Lung (tissue), 12 donors: ENCODE measurements around the gene LARP4B. TPM values are rescaled to one million over a fixed set of nuclear protein-coding genes. Genes with fewer than 3 reads are reported as not detected.
A peak's percentile ranks its signal among the peaks of the same experiment; 100 is the strongest.

Source experiments
- ATAC-seq: fragments of 200-7000 bp; cut with Tn5 transposase; one replicate; pipeline ENCODE4 v1.9.1; 2020; ENCODE audit warnings: moderate number of reproducible peaks; ENCODE audit not compliant: insufficient read depth, low FRiP score
- DNase-seq, 3 donors: peaks; one replicate each; pipeline ENCODE4 v3.0.0-alpha.2; 2013 to 2017
- H3K27ac ChIP-seq, 2 donors: one replicate each; pipeline ENCODE4 v1.5.1; 2013; ENCODE audit warnings: mild to moderate bottlenecking in 2 of 2, moderate library complexity in 2 of 2, control low read depth in 1 of 2, inconsistent platforms in 1 of 2, low read depth in 1 of 2, low read length in 1 of 2
- H3K27me3 ChIP-seq, 3 donors: one replicate each; pipeline ENCODE4 v1.5.1; 2013; ENCODE audit warnings: low read length in 2 of 3; ENCODE audit not compliant: control insufficient read depth in 3 of 3, insufficient read depth in 3 of 3
- H3K36me3 ChIP-seq, 4 donors: one replicate each; pipeline ENCODE4 v1.5.1; 2013; ENCODE audit warnings: low read length in 4 of 4, mild to moderate bottlenecking in 1 of 4, moderate library complexity in 1 of 4; ENCODE audit not compliant: control insufficient read depth in 4 of 4, insufficient read depth in 4 of 4
- H3K4me1 ChIP-seq, 5 donors: one replicate each; pipeline ENCODE4 v1.5.1; 2013; ENCODE audit warnings: low read length in 5 of 5, mild to moderate bottlenecking in 2 of 5, moderate library complexity in 1 of 5; ENCODE audit not compliant: control insufficient read depth in 5 of 5, insufficient read depth in 5 of 5
- H3K4me3 ChIP-seq: one replicate; pipeline ENCODE4 v1.5.1; 2013; ENCODE audit warnings: mild to moderate bottlenecking, control low read depth, moderate library complexity
- H3K9ac ChIP-seq, 2 donors: one replicate each; pipeline ENCODE4 v1.5.1; 2013; ENCODE audit warnings: low read length in 2 of 2, control low read depth in 1 of 2; ENCODE audit not compliant: insufficient read depth in 1 of 2
- H3K9me3 ChIP-seq, 4 donors: one replicate each; pipeline ENCODE4 v1.5.1; 2013; ENCODE audit warnings: low read length in 3 of 4, mild to moderate bottlenecking in 1 of 4, moderate library complexity in 1 of 4; ENCODE audit not compliant: control insufficient read depth in 4 of 4, insufficient read depth in 3 of 4
- WGBS, 2 donors: extraction: QIAGEN DNeasy Blood & Tissue Kit; methylation state at CpG; one replicate each; pipeline ENCODE4 v1.1.7; 2013; 5-methylcytosine and 5-hydroxymethylcytosine counted together
- polyA plus RNA-seq, 2 donors: library from polyadenylated mRNA; stranded (reverse); fragments of 200-250 nt; gene quantifications; one replicate each; pipeline ENCODE4 v1.2.1, GENCODE V29; 2013
- total RNA-seq, 2 donors: library from RNA; depleted of rRNA in 1 of 2; stranded (reverse); fragments of >200 nt in 1 of 2; gene quantifications; one replicate each; pipeline ENCODE4 v1.2.1, GENCODE V29; 2014 to 2021
- TF ChIP-seq, protein P1 (sequence below): IDR thresholded peaks from 2 replicates; pipeline ENCODE4 v1.5.1; 2012; ENCODE audit warnings: mild to moderate bottlenecking; ENCODE audit errors: control extremely low read depth, extremely low read depth
- donor health status: control.
- donor health status: control.
- donor health status: Bipolar disorder and iron deficiency.
- donor health status: healthy.
- donor health status: DM: yes; HTN: yes; CAD: no.

The LARP4B gene
- total and polyA plus RNA-seq, 4 donors, result 24.7 to 133 (median 66.9) TPM

GRCh38 chr10:786633-787474, 144.7 kb downstream of the LARP4B start:
- Histone ChIP-seq H3K9me3 (peaks cover 0 to 2% (median 0%) of the 10 kb centered on the region in 4 donors), H3K27ac (no peak overlapping the region), H3K9ac (no peak overlapping the region), H3K27me3 (peaks cover 0 to 24% (median 3%) of the 10 kb centered on the region in 3 donors), H3K4me3 (no peak overlapping the region), H3K4me1 (peaks cover 0 to 16% (median 0%) of the 10 kb centered on the region in 5 donors), H3K36me3 (no peaks in the 10 kb centered on the region)
- ATAC-seq (no peak), DNase-seq (no peak)
- 92% methylated on average over 39 to 44 of the region's 44 CpGs for WGBS, 2 donors
- TF ChIP-seq, protein P1, sequence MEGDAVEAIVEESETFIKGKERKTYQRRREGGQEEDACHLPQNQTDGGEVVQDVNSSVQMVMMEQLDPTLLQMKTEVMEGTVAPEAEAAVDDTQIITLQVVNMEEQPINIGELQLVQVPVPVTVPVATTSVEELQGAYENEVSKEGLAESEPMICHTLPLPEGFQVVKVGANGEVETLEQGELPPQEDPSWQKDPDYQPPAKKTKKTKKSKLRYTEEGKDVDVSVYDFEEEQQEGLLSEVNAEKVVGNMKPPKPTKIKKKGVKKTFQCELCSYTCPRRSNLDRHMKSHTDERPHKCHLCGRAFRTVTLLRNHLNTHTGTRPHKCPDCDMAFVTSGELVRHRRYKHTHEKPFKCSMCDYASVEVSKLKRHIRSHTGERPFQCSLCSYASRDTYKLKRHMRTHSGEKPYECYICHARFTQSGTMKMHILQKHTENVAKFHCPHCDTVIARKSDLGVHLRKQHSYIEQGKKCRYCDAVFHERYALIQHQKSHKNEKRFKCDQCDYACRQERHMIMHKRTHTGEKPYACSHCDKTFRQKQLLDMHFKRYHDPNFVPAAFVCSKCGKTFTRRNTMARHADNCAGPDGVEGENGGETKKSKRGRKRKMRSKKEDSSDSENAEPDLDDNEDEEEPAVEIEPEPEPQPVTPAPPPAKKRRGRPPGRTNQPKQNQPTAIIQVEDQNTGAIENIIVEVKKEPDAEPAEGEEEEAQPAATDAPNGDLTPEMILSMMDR, result no peak

- Histone ChIP-seq H3K4me1 (peaks cover 0 to 16% (median 0%) of the 10 kb centered on the region in 5 donors), H3K9me3 (peaks cover 0 to 5% (median 0%) of the 10 kb centered on the region in 4 donors), H3K36me3 (no peaks in the 10 kb centered on the region), H3K27ac (no peak overlapping the region), H3K9ac (no peak overlapping the region), H3K27me3 (peaks cover 3 to 25% (median 4%) of the 10 kb centered on the region in 3 donors), H3K4me3 (no peak overlapping the region)
- TF ChIP-seq, protein P1, result no peak
- DNase-seq (peak in 1 of 3 donors; percentile 37), ATAC-seq (no peak)
- WGBS, 2 donors, result 74 to 80% methylated on average over 15 of the region's 15 CpGs
These were observed 145.7 kb downstream of the LARP4B start for GRCh38 chr10:785861-786214.

GRCh38 chr10:785089-785860, 146.2 kb downstream of the LARP4B start:
- 48% methylated on average over 32 of the region's 32 CpGs for WGBS, 2 donors
- H3K27me3 ChIP-seq, result peaks cover 3 to 25% (median 4%) of the 10 kb centered on the region in 3 donors
- no peak overlapping the region for H3K9ac ChIP-seq
- no peak overlapping the region for H3K27ac ChIP-seq
- TF ChIP-seq, protein P1, result no peak
- no peak overlapping the region for H3K4me3 ChIP-seq
- DNase-seq (no peak), ATAC-seq (no peak)
- peaks cover 0 to 16% (median 0%) of the 10 kb centered on the region in 5 donors for H3K4me1 ChIP-seq
- H3K36me3 ChIP-seq, result no peaks in the 10 kb centered on the region
- peaks cover 0 to 5% (median 0%) of the 10 kb centered on the region in 4 donors for H3K9me3 ChIP-seq
